Adrenal gland (tissue), 12 donors: ENCODE measurements around the gene LTA4H. TPM values are rescaled to one million over a fixed set of nuclear protein-coding genes. Genes with fewer than 3 reads are reported as not detected.

ENCODE experiments used
- DNase-seq, 7 donors: peaks; one replicate each; pipeline ENCODE4 v3.0.0-alpha.2; 2019 to 2020
- H3K27ac ChIP-seq, 5 donors: fragments of 200-600 bp; sonication (generic) in 4 of 5; 1 replicate in 3 of 5; 2 replicates in 2 of 5; pipeline versions ENCODE4 v1.5.1 to v1.8.0; 2016 to 2020; ENCODE audit warnings: mild to moderate bottlenecking in 1 of 5
- H3K27me3 ChIP-seq: fragments of 200-600 bp; 2 replicates; pipeline ENCODE4 v1.8.0; 2021
- H3K36me3 ChIP-seq, 2 donors: fragments of 200-600 bp; replicated peaks in 1 of 2; 1 replicate in 1 of 2; 2 replicates in 1 of 2; pipeline versions ENCODE4 v1.5.1 to v1.8.0; 2018 to 2022
- H3K4me1 ChIP-seq, 2 donors: fragments of 200-600 bp; replicated peaks in 1 of 2; 1 replicate in 1 of 2; 2 replicates in 1 of 2; pipeline versions ENCODE4 v1.5.1 to v1.8.0; 2018 to 2021
- H3K4me3 ChIP-seq, 4 donors: fragments of 200-600 bp; sonication (generic) in 3 of 4; one replicate each; pipeline ENCODE4 v1.5.1; 2016 to 2018
- H3K9me3 ChIP-seq, 3 donors: fragments of 200-600 bp; sonication (generic) in 1 of 3; replicated peaks in 1 of 3; 1 replicate in 2 of 3; 2 replicates in 1 of 3; pipeline versions ENCODE4 v1.5.1 to v1.8.0; 2016 to 2021
- CTCF ChIP-seq, 6 experiments: fragments of 450-650 bp in 4 of 6; fragments of 200-600 bp in 2 of 6; sonication (generic) in 1 of 6; IDR thresholded peaks; 1 replicate in 5 of 6; 2 replicates in 1 of 6; pipeline versions ENCODE4 v1.5.1 to v1.8.0; 2016 to 2021; ENCODE audit warnings: antibody characterized with exemption in 6 of 6, mild to moderate bottlenecking in 2 of 6, moderate library complexity in 1 of 6
- POLR2A ChIP-seq, 2 donors: fragments of 450-650 bp; IDR thresholded peaks; one replicate each; pipeline ENCODE4 v1.6.1; 2017; ENCODE audit warnings: antibody characterized with exemption in 2 of 2, mild to moderate bottlenecking in 2 of 2, moderate library complexity in 1 of 2
- WGBS, 4 donors: extraction: QIAGEN DNeasy Blood & Tissue Kit in 2 of 4; methylation state at CpG; one replicate each; pipeline versions ENCODE4 v1.1.5 to v1.1.7; 2013 to 2017; 5-methylcytosine and 5-hydroxymethylcytosine counted together
- intact Hi-C, 2 donors: fragments of 100-400 bp; cut with DNase I; formaldehyde crosslinking; loops; one replicate each; pipeline versions ENCODE4 v1.14.1 to v1.15.0; 2022 to 2023
- polyA plus RNA-seq, 3 donors: library from polyadenylated mRNA; stranded (reverse); fragments of 200-250 nt in 2 of 3; fragments of 350-450 nt in 1 of 3; fragmentation: Illumina TruSeq in 1 of 3; extraction: RNeasy Lipid Tissue Mini Kit (QIAGEN cat#74804) in 1 of 3; gene quantifications; one replicate each; pipeline ENCODE4 v1.2.3, GENCODE V29; 2013 to 2014
- total RNA-seq, 9 donors: library from RNA; depleted of rRNA in 4 of 9; stranded (reverse); fragments of >200 nt in 4 of 9; fragments of 120-200 nt in 1 of 9; fragmentation: NEBNext Ultra II Directional in 1 of 9; extraction: Animal tissue kit (Norgen Biotek cat#: 25700) in 1 of 9; gene quantifications; one replicate each; pipeline versions ENCODE4 v1.1.0 to v1.2.4, GENCODE V29; 2013 to 2023
- donor health status: healthy with polysubstance abuse.
- donor health status: Bipolar disorder and iron deficiency.
- donor health status: DM: yes; HTN: yes; CAD: no.
- donor health status: DM: no; HTN: no; CAD: no.
- donor health status: DM: no; HTN: no; CAD: no.
- donor health status: DM: yes; HTN: yes; CAD: no.

Gene LTA4H
- total and polyA plus RNA-seq, 12 donors = 61.8 to 164 (median 97.8) TPM

- Histone ChIP-seq H3K36me3 (no peaks in the 10 kb centered on the region), H3K27me3 (no peaks in the 10 kb centered on the region), H3K27ac (no peak overlapping the region), H3K4me3 (no peak overlapping the region), H3K9me3 (no peaks in the 10 kb centered on the region), H3K4me1 (no peaks in the 10 kb centered on the region)
- peak; percentile 68 to 93 (median 79) for DNase-seq
- intact Hi-C loops = loop anchor here (2.0 to 10.0 kb wide), 5 partner anchors 150 to 455 kb away; partner anchors contain the start of gene CDK17 (in 1 of the 2)
- TF ChIP-seq POLR2A (IDR thresholded peaks at IDR 0.05) (no peak), CTCF (IDR thresholded peaks at IDR 0.05) (peak; percentile 64 to 97 (median 89))
- 31 to 37% (median 36%) methylated on average over 4 of the region's 4 CpGs for WGBS, 4 donors
Observed at GRCh38 chr12:96061864-96062453, 26.6 kb upstream of the LTA4H start.

- H3K9me3 ChIP-seq = no peaks in the 10 kb centered on the region
- WGBS, 4 donors = 83 to 90% (median 85%) methylated on average over 3 of the region's 3 CpGs
- no peak overlapping the region for H3K4me3 ChIP-seq
- H3K4me1 ChIP-seq = no peaks in the 10 kb centered on the region
- no peaks in the 10 kb centered on the region for H3K36me3 ChIP-seq
- TF ChIP-seq CTCF (IDR thresholded peaks at IDR 0.05) (no peak), POLR2A (IDR thresholded peaks at IDR 0.05) (no peak)
- intact Hi-C loops = loop anchor here (5.0 to 10.0 kb wide), 4 partner anchors 151 to 456 kb away; partner anchors contain the start of gene CDK17 (in 1 of the 2)
- no peaks in the 10 kb centered on the region for H3K27me3 ChIP-seq
- H3K27ac ChIP-seq = no peak overlapping the region
- DNase-seq = no peak
Observed at GRCh38 chr12:96061323-96061722, 25.9 kb upstream of the LTA4H start.

GRCh38 chr12:96060041-96060440 lies 24.7 kb upstream of the LTA4H start:
- WGBS, 4 donors = 74 to 83% (median 79%) methylated on average over 7 of the region's 7 CpGs
- Histone ChIP-seq H3K27ac (no peak overlapping the region), H3K36me3 (no peaks in the 10 kb centered on the region), H3K4me3 (no peak overlapping the region), H3K4me1 (no peaks in the 10 kb centered on the region), H3K9me3 (no peaks in the 10 kb centered on the region), H3K27me3 (no peaks in the 10 kb centered on the region)
- no peak for DNase-seq
- intact Hi-C loops = loop anchor here (5.0 to 10.0 kb wide), 4 partner anchors 152 to 457 kb away; partner anchors contain the start of gene CDK17 (in 1 of the 2)
- TF ChIP-seq POLR2A (IDR thresholded peaks at IDR 0.05) (no peak), CTCF (IDR thresholded peaks at IDR 0.05) (no peak)

GRCh38 chr12:96057986-96058553 lies 22.7 kb upstream of the LTA4H start:
- intact Hi-C loops = no loop called here
- H3K4me1 ChIP-seq = no peaks in the 10 kb centered on the region
- H3K36me3 ChIP-seq = no peaks in the 10 kb centered on the region
- H3K9me3 ChIP-seq = no peaks in the 10 kb centered on the region
- no peaks in the 10 kb centered on the region for H3K27me3 ChIP-seq
- H3K4me3 ChIP-seq = no peak overlapping the region
- no peak overlapping the region for H3K27ac ChIP-seq
- no peak for DNase-seq
- TF ChIP-seq POLR2A (IDR thresholded peaks at IDR 0.05) = no peak
- TF ChIP-seq CTCF (IDR thresholded peaks at IDR 0.05) = peak in 1 of 6 experiments; percentile 7
- WGBS, 4 donors = 79 to 90% (median 80%) methylated on average over 4 of the region's 4 CpGs
